GM23338 (cell line): Measurements from ENCODE around the gene TBX18.

Source experiments
- CTCF ChIP-seq, 2 experiments: fragments of 200-600 bp in 1 of 2; sonication (generic) in 1 of 2; conservative IDR thresholded peaks; 2 replicates each; pipeline versions ENCODE4 v1.5.1 to v1.6.1; 2016 to 2017; ENCODE audit warnings: antibody characterized with exemption in 2 of 2, low read depth in 2 of 2, mild to moderate bottlenecking in 2 of 2, moderate library complexity in 1 of 2
- JUNB ChIP-seq: IDR thresholded peaks from one replicate; pipeline ENCODE4 v1.6.1; 2016; ENCODE audit warnings: antibody characterized with exemption; ENCODE audit not compliant: unreplicated experiment
- POLR2AphosphoS5 ChIP-seq: IDR thresholded peaks from 2 replicates; pipeline ENCODE4 v1.6.1; 2016; ENCODE audit warnings: antibody characterized with exemption, low read depth

- TF ChIP-seq CTCF (conservative IDR thresholded peaks at IDR 0.05; ENCODE audit: low read depth in 2 of 2) (no peak), JUNB (no peak), POLR2AphosphoS5 (no peak)
Measured at GRCh38 chr6:84667252-84668213, 96.9 kb downstream of the TBX18 start.
